Right lobe of liver (tissue), 6 donors: ENCODE measurements around the gene AUNIP. TPM values are rescaled to one million over a fixed set of nuclear protein-coding genes. Genes with fewer than 3 reads are reported as not detected.

Experiments
- ATAC-seq, 4 donors: fragments of 200-7000 bp; cut with Tn5 transposase; one replicate each; pipeline ENCODE4 v1.9.1; 2020; ENCODE audit warnings: mild to moderate bottlenecking in 4 of 4, moderate library complexity in 4 of 4
- DNase-seq, 3 donors: peaks; one replicate each; pipeline ENCODE4 v3.0.0-alpha.2; 2020
- H3K27ac ChIP-seq, 3 donors: fragments of 200-600 bp; one replicate each; pipeline ENCODE4 v1.8.0; 2022
- H3K27me3 ChIP-seq, 2 donors: fragments of 200-600 bp; one replicate each; pipeline ENCODE4 v1.8.0; 2022
- H3K36me3 ChIP-seq, 4 donors: fragments of 200-600 bp; sonication (generic) in 1 of 4; one replicate each; pipeline versions ENCODE4 v1.5.1 to v1.8.0; 2017 to 2022; ENCODE audit warnings: control low read depth in 1 of 4
- H3K4me1 ChIP-seq, 4 donors: fragments of 200-600 bp; sonication (generic) in 1 of 4; one replicate each; pipeline versions ENCODE4 v1.5.1 to v1.8.0; 2017 to 2022; ENCODE audit warnings: control low read depth in 1 of 4
- H3K4me3 ChIP-seq, 3 donors: fragments of 200-600 bp; one replicate each; pipeline ENCODE4 v1.8.0; 2022
- H3K9me3 ChIP-seq, 4 donors: fragments of 200-600 bp; sonication (generic) in 1 of 4; one replicate each; pipeline versions ENCODE4 v1.5.1 to v1.8.0; 2017 to 2022; ENCODE audit warnings: control low read depth in 1 of 4
- POLR2A ChIP-seq: fragments of 450-650 bp; IDR thresholded peaks from one replicate; pipeline ENCODE4 v1.6.1; 2017; ENCODE audit warnings: antibody characterized with exemption, mild to moderate bottlenecking
- WGBS: methylation state at CpG from one replicate; pipeline ENCODE4 v1.1.6; 2018; ENCODE audit warnings: low coverage, low lambda C conversion rate; ENCODE audit not compliant: insufficient coverage; ENCODE audit errors: missing lambda C conversion rate; 5-methylcytosine and 5-hydroxymethylcytosine counted together
- intact Hi-C, 2 donors: fragments of 100-400 bp; cut with DNase I; formaldehyde crosslinking; loops; one replicate each; pipeline versions ENCODE4 v1.11.2 to v1.14.1; 2022
- total RNA-seq, 6 experiments: library from RNA; depleted of rRNA in 2 of 6; stranded (reverse); fragments of >200 nt in 2 of 6; fragmentation: NEBNext Ultra II Directional in 3 of 6; extraction: Animal tissue kit (Norgen Biotek cat#: 25700) in 3 of 6; gene quantifications; one replicate each; pipeline versions ENCODE4 v1.1.0 to v1.2.4, GENCODE V29; 2016 to 2023
- TF ChIP-seq, protein P1 (sequence below), 4 donors: fragments of 200-600 bp in 3 of 4; fragments of 450-650 bp in 1 of 4; IDR thresholded peaks; one replicate each; pipeline versions ENCODE4 v1.5.1 to v1.8.0; 2016 to 2022; ENCODE audit warnings: antibody characterized with exemption in 4 of 4, mild to moderate bottlenecking in 2 of 4
- donor health status: DM: no; HTN: yes; CAD: no.
- donor health status: DM: no; HTN: no; CAD: no.
- donor health status: DM: no; HTN: no; CAD: no.
- donor health status: DM: no; HTN: yes; CAD: no.
- donor health status: DM: no; HTN: yes; CAD: no.

Gene AUNIP
- total RNA-seq, 6 experiments from 2014 or later: 0.43 to 0.56 TPM; not detected in 4

DNA sequence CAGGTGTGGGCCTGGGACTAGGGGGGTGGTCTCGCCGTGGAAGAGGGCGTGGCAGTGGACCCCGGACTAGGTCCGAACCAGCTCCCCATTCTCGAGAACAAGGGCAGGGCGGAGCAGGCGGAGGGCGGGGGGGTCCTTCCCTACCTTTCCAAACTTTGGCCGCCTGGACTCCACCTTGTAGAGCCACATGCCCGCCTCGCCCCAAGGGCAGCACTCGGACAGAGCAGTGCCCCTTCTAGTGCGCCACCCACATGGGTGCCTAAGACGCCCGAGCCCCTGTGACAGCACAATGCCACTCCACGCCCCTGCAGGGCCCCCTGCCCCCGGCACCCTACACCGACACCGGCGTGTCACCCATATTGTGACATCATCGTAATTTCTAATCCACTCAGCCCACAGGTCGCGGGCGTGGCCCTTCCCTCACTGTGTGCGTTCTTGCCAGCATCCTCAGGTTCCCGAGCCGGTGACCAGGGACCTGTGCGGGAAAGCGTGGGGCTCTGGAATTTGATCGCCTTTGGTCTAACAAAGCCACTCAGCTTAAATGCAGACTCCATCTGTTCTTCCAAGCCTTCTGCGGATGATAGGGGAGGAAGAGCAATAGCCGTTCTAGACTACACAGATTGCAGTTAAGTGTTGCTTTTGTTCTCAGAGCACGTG lies 47.5 kb upstream of the AUNIP start:
- no peak for DNase-seq
- peak in 3 of 4 donors; percentile 2 to 4 (median 3) for ATAC-seq
- H3K4me1 ChIP-seq: peaks cover 0 to 14% (median 0%) of the 10 kb centered on the region in 4 donors
- H3K4me3 ChIP-seq: peak overlapping the region; percentile 54 to 66 (median 54)
- TF ChIP-seq, protein P1, sequence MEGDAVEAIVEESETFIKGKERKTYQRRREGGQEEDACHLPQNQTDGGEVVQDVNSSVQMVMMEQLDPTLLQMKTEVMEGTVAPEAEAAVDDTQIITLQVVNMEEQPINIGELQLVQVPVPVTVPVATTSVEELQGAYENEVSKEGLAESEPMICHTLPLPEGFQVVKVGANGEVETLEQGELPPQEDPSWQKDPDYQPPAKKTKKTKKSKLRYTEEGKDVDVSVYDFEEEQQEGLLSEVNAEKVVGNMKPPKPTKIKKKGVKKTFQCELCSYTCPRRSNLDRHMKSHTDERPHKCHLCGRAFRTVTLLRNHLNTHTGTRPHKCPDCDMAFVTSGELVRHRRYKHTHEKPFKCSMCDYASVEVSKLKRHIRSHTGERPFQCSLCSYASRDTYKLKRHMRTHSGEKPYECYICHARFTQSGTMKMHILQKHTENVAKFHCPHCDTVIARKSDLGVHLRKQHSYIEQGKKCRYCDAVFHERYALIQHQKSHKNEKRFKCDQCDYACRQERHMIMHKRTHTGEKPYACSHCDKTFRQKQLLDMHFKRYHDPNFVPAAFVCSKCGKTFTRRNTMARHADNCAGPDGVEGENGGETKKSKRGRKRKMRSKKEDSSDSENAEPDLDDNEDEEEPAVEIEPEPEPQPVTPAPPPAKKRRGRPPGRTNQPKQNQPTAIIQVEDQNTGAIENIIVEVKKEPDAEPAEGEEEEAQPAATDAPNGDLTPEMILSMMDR (IDR thresholded peaks at IDR 0.05): no peak
- no peak for TF ChIP-seq POLR2A
- no peak overlapping the region for H3K27ac ChIP-seq
- intact Hi-C loops: no loop called here
- 16% methylated on average over 16 of the region's 34 CpGs for WGBS
- H3K36me3 ChIP-seq: no peaks in the 10 kb centered on the region
- H3K9me3 ChIP-seq: no peaks in the 10 kb centered on the region
- no peaks in the 10 kb centered on the region for H3K27me3 ChIP-seq

GRCh38 chr1:25905680-25906643 lies 46.7 kb upstream of the AUNIP start, which contains the start of gene STMN1:
STMN1 (minus strand) TSS chr1:25906419; CDS start chr1:25904676, 1,743 bp downstream.
- peak within 1 kb of the TSS in 1 of 3 donors; percentile 37 for H3K27ac ChIP-seq
- 0% methylated on average over 11 of the region's 102 CpGs for WGBS

GRCh38 chr1:25904943-25905679 lies 45.9 kb upstream of the AUNIP start:
- no peaks in the 10 kb centered on the region for H3K9me3 ChIP-seq
- H3K4me3 ChIP-seq: peak overlapping the region; percentile 54 to 66 (median 54)
- WGBS: under 1% methylated on average over 17 of the region's 34 CpGs
- DNase-seq: peak; percentile 93 to 94 (median 94)
- intact Hi-C loops: no loop called here
- H3K4me1 ChIP-seq: peaks cover 0 to 14% (median 0%) of the 10 kb centered on the region in 4 donors
- H3K27me3 ChIP-seq: no peaks in the 10 kb centered on the region
- TF ChIP-seq, protein P1 (IDR thresholded peaks at IDR 0.05): peak in 1 of 4 donors; percentile 10
- TF ChIP-seq POLR2A: no peak
- H3K36me3 ChIP-seq: no peaks in the 10 kb centered on the region
- H3K27ac ChIP-seq: no peak overlapping the region
- ATAC-seq: peak; percentile 95 to 98 (median 96)

More at GRCh38 chr1:25905680-25906643, 46.7 kb upstream of the AUNIP start, which contains the start of gene STMN1:
- Histone ChIP-seq H3K27me3 (no peaks in the 10 kb centered on the region), H3K9me3 (no peaks in the 10 kb centered on the region), H3K4me3 (peak within 1 kb of the TSS; percentile 54 to 66 (median 54)), H3K4me1 (peaks cover 0 to 14% (median 0%) of the 10 kb centered on the region in 4 donors), H3K36me3 (no peaks in the 10 kb centered on the region)
- peak; percentile 84 to 89 (median 88) for DNase-seq
- intact Hi-C loops: no loop called here
- ATAC-seq: peak; percentile 73 to 90 (median 84)
- TF ChIP-seq POLR2A: peak; percentile 80
- TF ChIP-seq, protein P1 (IDR thresholded peaks at IDR 0.05): no peak

DNA sequence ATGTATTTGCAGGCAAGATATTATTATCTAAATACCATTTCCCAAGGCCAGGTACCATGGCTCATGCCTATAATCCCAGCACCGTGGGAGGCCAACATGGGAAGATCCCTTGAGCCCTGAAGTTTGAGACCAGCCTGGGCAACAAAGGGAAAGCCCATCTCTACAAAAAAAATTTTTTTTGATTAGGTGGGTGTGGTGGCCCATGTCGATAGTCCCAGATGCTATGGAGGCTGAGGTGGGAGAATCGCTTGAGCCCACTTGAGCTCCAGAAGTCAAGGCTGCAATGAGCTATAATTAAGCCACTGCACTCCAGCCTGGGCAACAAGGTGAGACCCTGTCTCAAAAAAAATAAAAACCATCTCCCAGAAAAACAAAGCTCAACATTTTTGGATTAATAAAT lies 44.7 kb upstream of the AUNIP start:
- ATAC-seq (no peak), DNase-seq (no peak)
- no peaks in the 10 kb centered on the region for H3K9me3 ChIP-seq
- peaks cover 0 to 14% (median 0%) of the 10 kb centered on the region in 4 donors for H3K4me1 ChIP-seq
- H3K36me3 ChIP-seq: no peaks in the 10 kb centered on the region
- TF ChIP-seq POLR2A: no peak
- TF ChIP-seq, protein P1 (IDR thresholded peaks at IDR 0.05): no peak
- H3K27ac ChIP-seq: no peak overlapping the region
- intact Hi-C loops: no loop called here
- WGBS: 70% methylated on average over 3 of the region's 3 CpGs
- no peak overlapping the region for H3K4me3 ChIP-seq
- H3K27me3 ChIP-seq: no peaks in the 10 kb centered on the region
